Endothelial cell of umbilical vein (primary cell): ENCODE results near the gene SPRED2. TPM values are rescaled to one million over a fixed set of nuclear protein-coding genes. Genes with fewer than 3 reads are reported as not detected.

Source experiments
- BruUV-seq: library from RNA; stranded (reverse); fragments of 400-500 nt; replicated peaks from 2 replicates; lab custom pipeline; 2021; lab: Mats Ljungman, UMichigan
- CTCF ChIA-PET: fragments of 300-600, 350-600 bp; sonication (Branson Sonifier 250); formaldehyde crosslinking; loops from one replicate; lab custom pipeline; 2021; ENCODE audit warnings: antibody characterized with exemption, inconsistent platforms; lab: Charles Lee
- POLR2A ChIA-PET: fragments of 300-600, 350-600 bp; sonication (Branson Sonifier 250); formaldehyde crosslinking; loops from one replicate; lab custom pipeline; 2021; ENCODE audit warnings: antibody characterized with exemption, inconsistent platforms; lab: Charles Lee
- DNase-seq: peaks from one replicate; pipeline ENCODE4 v3.0.0-alpha.2; 2011; ENCODE audit warnings: low read depth, low spot score
- FAIRE-seq: peaks from 2 replicates; lab custom pipeline; 2011; peaks lifted over from hg19 to GRCh38; lab: Jason Lieb, UNC
- H2AFZ ChIP-seq: 2 replicates; pipeline ENCODE4 v1.6.0; 2012; ENCODE audit warnings: low read depth, low read length, control low read depth, inconsistent platforms
- H3K27ac ChIP-seq: 2 replicates; pipeline ENCODE4 v1.5.1; 2011; ENCODE audit warnings: low read depth, mild to moderate bottlenecking, control low read depth, low read length, moderate library complexity; ENCODE audit not compliant: insufficient read depth
- H3K27me3 ChIP-seq, 2 experiments: 2 replicates each; pipeline versions ENCODE4 v1.6.0 to v1.6.1; 2011; ENCODE audit warnings: low read length in 2 of 2, mixed read lengths in 1 of 2; ENCODE audit not compliant: control insufficient read depth in 2 of 2, insufficient read depth in 2 of 2
- H3K36me3 ChIP-seq, 2 experiments: 2 replicates in 1 of 2; 3 replicates in 1 of 2; pipeline ENCODE4 v1.5.1; 2011; ENCODE audit warnings: low read length in 2 of 2, mild to moderate bottlenecking in 1 of 2, moderate library complexity in 1 of 2; ENCODE audit not compliant: control insufficient read depth in 2 of 2, insufficient read depth in 2 of 2; ENCODE audit errors: extremely low read depth in 1 of 2
- H3K4me1 ChIP-seq: 3 replicates; pipeline ENCODE4 v1.5.1; 2011; ENCODE audit warnings: mild to moderate bottlenecking, low read length; ENCODE audit not compliant: control insufficient read depth, insufficient read depth; ENCODE audit errors: extremely low read depth
- H3K4me2 ChIP-seq: 2 replicates; pipeline ENCODE4 v1.6.1; 2011; ENCODE audit warnings: low read length, control low read depth, mixed read lengths; ENCODE audit not compliant: insufficient read depth
- H3K4me3 ChIP-seq, 3 experiments: fragments of 200-600 bp in 1 of 3; sonication (generic), shearing (Covaris generic) in 1 of 3; replicated peaks in 1 of 3; 2 replicates each; pipeline ENCODE4 v1.5.1; 2011 to 2016; ENCODE audit warnings: control low read depth in 3 of 3, low read length in 3 of 3, mild to moderate bottlenecking in 2 of 3, inconsistent platforms in 1 of 3, low read depth in 1 of 3, moderate library complexity in 1 of 3; ENCODE audit not compliant: insufficient read depth in 1 of 3
- H3K79me2 ChIP-seq: 2 replicates; pipeline ENCODE4 v1.6.0; 2012; ENCODE audit warnings: low read length, inconsistent platforms; ENCODE audit not compliant: control insufficient read depth, insufficient read depth
- H3K9ac ChIP-seq: replicated peaks from 2 replicates; pipeline ENCODE3; 2011; ENCODE audit warnings: low read length, control low read depth; ENCODE audit not compliant: insufficient read depth; ENCODE audit errors: extremely low read depth
- H3K9me1 ChIP-seq: replicated peaks from 3 replicates; pipeline ENCODE4 v1.6.0; 2011; ENCODE audit warnings: mild to moderate bottlenecking, low read length; ENCODE audit not compliant: control insufficient read depth, insufficient read depth; ENCODE audit errors: extremely low read depth
- H3K9me3 ChIP-seq: replicated peaks from 2 replicates; pipeline ENCODE4 v1.5.1; 2012; ENCODE audit warnings: low read length, inconsistent platforms; ENCODE audit not compliant: control insufficient read depth, insufficient read depth
- H4K20me1 ChIP-seq: replicated peaks from 2 replicates; pipeline ENCODE3; 2011; ENCODE audit warnings: mild to moderate bottlenecking, low read length; ENCODE audit not compliant: control insufficient read depth, insufficient read depth; ENCODE audit errors: extremely low read depth
- CTCF ChIP-seq, 2 donors: IDR thresholded peaks; 1 replicate in 1 of 2; 2 replicates in 1 of 2; pipeline ENCODE4 v1.5.1; 2011; ENCODE audit warnings: low read length in 2 of 2, mild to moderate bottlenecking in 2 of 2, moderate library complexity in 2 of 2, control low read depth in 1 of 2, inconsistent platforms in 1 of 2, low read depth in 1 of 2; ENCODE audit not compliant: insufficient read depth in 1 of 2; ENCODE audit errors: extremely low read depth in 1 of 2
- GATA2 ChIP-seq: IDR thresholded peaks from 2 replicates; pipeline ENCODE4 v1.7.0; 2011; ENCODE audit warnings: low read depth, mild to moderate bottlenecking, moderate library complexity, mixed read lengths, low read length; ENCODE audit not compliant: insufficient read length, insufficient read depth
- JUN ChIP-seq: IDR thresholded peaks from 2 replicates; pipeline ENCODE4 v1.6.1; 2011; ENCODE audit warnings: borderline replicate concordance, low read depth; ENCODE audit not compliant: insufficient read length, insufficient read depth
- MYC ChIP-seq: IDR thresholded peaks from one replicate; pipeline ENCODE4 v1.6.1; 2011; ENCODE audit warnings: mild to moderate bottlenecking, low read depth, low read length
- POLR2AphosphoS5 ChIP-seq: IDR thresholded peaks from 2 replicates; pipeline ENCODE4 v1.6.1; 2012; ENCODE audit warnings: low read depth, mild to moderate bottlenecking, control low read depth, low read length, moderate library complexity; ENCODE audit not compliant: insufficient read depth
- dilution Hi-C: fragments of 300-500 bp; cut with MboI; formaldehyde crosslinking; loops from one replicate; pipeline ENCODE4 v1.15.0; 2019; ENCODE audit warnings: low sequenced_read_pairs; ENCODE audit not compliant: extremely low pct_ligation_motif_present
- intact Hi-C: fragments of 100-400 bp; cut with micrococcal nuclease; formaldehyde crosslinking; loops from one replicate; pipeline ENCODE4 v1.10.0; 2022
- polyA plus RNA-seq, 4 experiments: library from polyadenylated mRNA; depleted of rRNA in 3 of 4; stranded (reverse) in 3 of 4; unstranded in 1 of 4; fragments of >200 nt; gene quantifications; 2 replicates each; pipeline versions ENCODE4 v1.2.1 to v1.2.3, GENCODE V29; 2011 to 2012; ENCODE audit warnings: missing spikeins in 1 of 4
- total RNA-seq: library from RNA; stranded (reverse); gene quantifications from 2 replicates; pipeline ENCODE4 v1.2.3, GENCODE V29; 2021

The SPRED2 gene
- total and polyA plus RNA-seq, 2 donors (not counting 3 experiments of a cell fraction or from before 2014, with no cell fraction given) = 3.6 to 9.6 TPM

- TF ChIP-seq GATA2 = no peak
- TF ChIP-seq JUN = no peak
- ChIA-PET POLR2A (no interaction called here), CTCF (interaction anchor here (1.6 kb wide), 2 partner anchors 17 to 30 kb away, joined by 5 to 7 read pairs; no protein-coding TSS in a partner anchor)
- Histone ChIP-seq H3K27ac (no peak overlapping the region), H3K4me1 (no peaks in the 10 kb centered on the region), H4K20me1 (no peaks in the 10 kb centered on the region), H3K9ac (no peak overlapping the region), H3K27me3 (peaks cover 8 to 41% of the 10 kb centered on the region in 2 experiments), H3K9me1 (no peaks in the 10 kb centered on the region), H3K4me2 (no peak overlapping the region), H2AFZ (no peak overlapping the region), H3K4me3 (no peak overlapping the region), H3K9me3 (no peaks in the 10 kb centered on the region), H3K36me3 (no peaks in the 10 kb centered on the region), H3K79me2 (no peaks in the 10 kb centered on the region)
- BruUV-seq = no TSS peak
- FAIRE-seq (no peak), DNase-seq (no peak)
- dilution Hi-C loops (no loop called here), intact Hi-C loops (no loop called here)
Measured at GRCh38 chr2:65294701-65295100, 137.7 kb downstream of the SPRED2 start.

- H3K79me2 ChIP-seq = no peaks in the 10 kb centered on the region
- no peak for TF ChIP-seq GATA2
- no peak for TF ChIP-seq JUN
- TF ChIP-seq CTCF (IDR thresholded peaks at IDR 0.05; ENCODE audit: extremely low read depth in 1 of 2, insufficient read depth in 1 of 2, low read depth in 1 of 2, low read length in 2 of 2) = no peak
- no peak for TF ChIP-seq MYC
- TF ChIP-seq POLR2AphosphoS5 = no peak
- H3K4me2 ChIP-seq = no peak overlapping the region
- H3K9ac ChIP-seq = no peak overlapping the region
- H3K9me3 ChIP-seq = no peaks in the 10 kb centered on the region
- no peaks in the 10 kb centered on the region for H3K9me1 ChIP-seq
- no peaks in the 10 kb centered on the region for H3K36me3 ChIP-seq
- POLR2A ChIA-PET = no interaction called here
- peaks cover 8 to 41% of the 10 kb centered on the region in 2 experiments for H3K27me3 ChIP-seq
- no peak overlapping the region for H3K27ac ChIP-seq
- no peak overlapping the region for H2AFZ ChIP-seq
- no peaks in the 10 kb centered on the region for H4K20me1 ChIP-seq
- no TSS peak for BruUV-seq
- H3K4me3 ChIP-seq = no peak overlapping the region
- DNase-seq = no peak
- H3K4me1 ChIP-seq = no peaks in the 10 kb centered on the region
- CTCF ChIA-PET = interaction anchor here (1.6 kb wide), 2 partner anchors 16 to 29 kb away, joined by 5 to 7 read pairs; no protein-coding TSS in a partner anchor
- FAIRE-seq = no peak
- dilution Hi-C loops = no loop called here
- intact Hi-C loops = no loop called here
Measured at GRCh38 chr2:65294136-65294535, 138.3 kb downstream of the SPRED2 start.
